Sigmoid colon (tissue), 7 donors: ENCODE measurements around the gene RSBN1L. TPM values are rescaled to one million over a fixed set of nuclear protein-coding genes. Genes with fewer than 3 reads are reported as not detected.

Source experiments
- DNase-seq: peaks from one replicate; pipeline ENCODE4 v3.0.0-alpha.2; 2019
- H3K27ac ChIP-seq, 4 donors: fragments of 200-600 bp; sonication (generic); one replicate each; pipeline ENCODE4 v1.5.1; 2016 to 2019; ENCODE audit warnings: mild to moderate bottlenecking in 1 of 4
- H3K27me3 ChIP-seq, 3 donors: fragments of 200-600 bp; sonication (generic); one replicate each; pipeline ENCODE4 v1.5.1; 2019; ENCODE audit warnings: mild to moderate bottlenecking in 1 of 3
- H3K36me3 ChIP-seq, 4 donors: fragments of 200-600 bp; sonication (generic); one replicate each; pipeline ENCODE4 v1.5.1; 2016 to 2019
- H3K4me1 ChIP-seq, 4 donors: fragments of 200-600 bp; sonication (generic); one replicate each; pipeline ENCODE4 v1.5.1; 2017 to 2019
- H3K4me3 ChIP-seq, 4 donors: fragments of 200-600 bp; sonication (generic); one replicate each; pipeline ENCODE4 v1.5.1; 2017 to 2019; ENCODE audit warnings: mild to moderate bottlenecking in 2 of 4, moderate library complexity in 1 of 4
- H3K9me3 ChIP-seq, 4 donors: fragments of 200-600 bp in 3 of 4; sonication (generic) in 3 of 4; one replicate each; pipeline versions ENCODE4 v1.5.1 to v1.6.1; 2013 to 2019
- EP300 ChIP-seq, 4 donors: sonication (generic); formaldehyde crosslinking; IDR thresholded peaks; one replicate each; pipeline ENCODE4 v1.6.1; 2017; ENCODE audit warnings: antibody characterized with exemption in 4 of 4
- POLR2A ChIP-seq, 2 donors: fragments of 450-650 bp; IDR thresholded peaks; one replicate each; pipeline ENCODE4 v1.6.1; 2016; ENCODE audit warnings: antibody characterized with exemption in 2 of 2, mild to moderate bottlenecking in 2 of 2, moderate library complexity in 2 of 2
- POLR2AphosphoS5 ChIP-seq, 4 donors: sonication (generic); formaldehyde crosslinking; IDR thresholded peaks; one replicate each; pipeline ENCODE4 v1.6.1; 2017; ENCODE audit warnings: antibody characterized with exemption in 4 of 4
- WGBS, 2 donors: extraction: QIAGEN DNeasy Blood & Tissue Kit; methylation state at CpG; one replicate each; pipeline ENCODE4 v1.1.7; 2013; 5-methylcytosine and 5-hydroxymethylcytosine counted together
- intact Hi-C: fragments of 100-400 bp; cut with DNase I; formaldehyde crosslinking; loops from one replicate; pipeline ENCODE4 v1.15.1; 2023
- polyA plus RNA-seq, 3 donors: library from polyadenylated mRNA; stranded (reverse); fragments of 200-250 nt; gene quantifications; one replicate each; pipeline ENCODE4 v1.2.3, GENCODE V29; 2013
- total RNA-seq, 4 donors: library from RNA; depleted of rRNA; stranded (reverse); fragments of >200 nt; gene quantifications; one replicate each; pipeline ENCODE4 v1.1.0, GENCODE V29; 2016
- TF ChIP-seq, protein P1 (sequence below), 4 experiments: fragments of 450-650 bp in 3 of 4; fragments of 200-600 bp in 1 of 4; IDR thresholded peaks; one replicate each; pipeline ENCODE4 v1.5.1; 2016 to 2019; ENCODE audit warnings: antibody characterized with exemption in 4 of 4, mild to moderate bottlenecking in 3 of 4, moderate library complexity in 2 of 4
- donor health status: healthy with polysubstance abuse.
- donor health status: Bipolar disorder and iron deficiency.
- donor health status: healthy.

Gene RSBN1L
- total and polyA plus RNA-seq, 7 donors = 6.0 to 50.4 (median 29.3) TPM

DNA sequence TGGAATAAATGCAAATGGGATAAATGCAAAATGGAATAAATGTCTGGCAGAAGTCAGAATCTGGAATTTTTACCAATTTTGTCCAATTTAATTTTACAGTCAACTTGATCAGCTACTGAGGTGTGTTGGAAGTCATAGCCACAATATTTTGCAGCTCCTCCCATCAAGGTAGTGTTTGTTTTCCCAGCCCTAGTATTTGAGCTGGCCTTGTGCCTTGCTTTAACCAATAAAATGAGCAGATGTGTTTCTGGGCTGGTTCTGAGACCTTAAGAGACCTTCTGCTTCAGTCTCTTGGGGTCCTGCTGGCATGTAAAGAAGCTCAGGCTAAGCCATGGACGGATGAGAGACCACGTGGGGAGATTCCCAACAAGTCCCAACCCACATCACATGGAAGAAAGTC, 42.7 kb upstream of the RSBN1L start:
- Histone ChIP-seq H3K27me3 (no peaks in the 10 kb centered on the region), H3K27ac (no peak overlapping the region), H3K4me1 (peaks cover 0 to 16% (median 9%) of the 10 kb centered on the region in 4 donors), H3K36me3 (peaks cover 0 to 11% (median 0%) of the 10 kb centered on the region in 4 donors), H3K9me3 (no peaks in the 10 kb centered on the region), H3K4me3 (no peak overlapping the region)
- intact Hi-C loops = loop anchor here (2.0 to 10.0 kb wide), 2 partner anchors 105 to 361 kb away; no protein-coding TSS in a partner anchor
- no peak for TF ChIP-seq POLR2AphosphoS5 (IDR thresholded peaks at IDR 0.05)
- TF ChIP-seq EP300 (IDR thresholded peaks at IDR 0.05) = no peak
- TF ChIP-seq POLR2A (IDR thresholded peaks at IDR 0.05) = no peak
- TF ChIP-seq, protein P1, sequence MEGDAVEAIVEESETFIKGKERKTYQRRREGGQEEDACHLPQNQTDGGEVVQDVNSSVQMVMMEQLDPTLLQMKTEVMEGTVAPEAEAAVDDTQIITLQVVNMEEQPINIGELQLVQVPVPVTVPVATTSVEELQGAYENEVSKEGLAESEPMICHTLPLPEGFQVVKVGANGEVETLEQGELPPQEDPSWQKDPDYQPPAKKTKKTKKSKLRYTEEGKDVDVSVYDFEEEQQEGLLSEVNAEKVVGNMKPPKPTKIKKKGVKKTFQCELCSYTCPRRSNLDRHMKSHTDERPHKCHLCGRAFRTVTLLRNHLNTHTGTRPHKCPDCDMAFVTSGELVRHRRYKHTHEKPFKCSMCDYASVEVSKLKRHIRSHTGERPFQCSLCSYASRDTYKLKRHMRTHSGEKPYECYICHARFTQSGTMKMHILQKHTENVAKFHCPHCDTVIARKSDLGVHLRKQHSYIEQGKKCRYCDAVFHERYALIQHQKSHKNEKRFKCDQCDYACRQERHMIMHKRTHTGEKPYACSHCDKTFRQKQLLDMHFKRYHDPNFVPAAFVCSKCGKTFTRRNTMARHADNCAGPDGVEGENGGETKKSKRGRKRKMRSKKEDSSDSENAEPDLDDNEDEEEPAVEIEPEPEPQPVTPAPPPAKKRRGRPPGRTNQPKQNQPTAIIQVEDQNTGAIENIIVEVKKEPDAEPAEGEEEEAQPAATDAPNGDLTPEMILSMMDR (IDR thresholded peaks at IDR 0.05) = no peak
- WGBS, 2 donors = 15 to 60% methylated on average over 2 of the region's 2 CpGs
- DNase-seq = no peak

DNA sequence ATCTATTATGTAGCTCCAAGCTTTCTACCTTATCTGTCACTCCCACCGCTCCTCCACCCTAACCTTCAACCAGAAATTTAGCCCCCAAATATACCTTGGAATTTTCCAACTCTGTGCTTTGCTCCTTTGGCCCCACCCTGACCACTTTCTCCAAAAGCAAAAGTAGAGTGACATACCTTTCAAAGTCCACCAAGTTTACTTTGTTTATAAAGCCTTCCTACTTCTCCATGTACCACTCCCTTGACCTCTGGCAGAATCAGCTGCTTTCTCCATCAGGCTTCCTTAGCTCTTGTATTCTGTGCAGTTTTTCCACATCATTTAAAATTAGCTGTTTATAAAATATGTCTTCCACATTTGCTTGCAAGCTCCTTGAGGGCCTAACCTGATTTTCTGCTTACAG, 40.9 kb upstream of the RSBN1L start:
- no peak for TF ChIP-seq POLR2A (IDR thresholded peaks at IDR 0.05)
- TF ChIP-seq, protein P1 (IDR thresholded peaks at IDR 0.05) = no peak
- intact Hi-C loops = loop anchor here (5.0 to 10.0 kb wide), 2 partner anchors 42 to 359 kb away; partner anchors contain the start of gene RSBN1L
- Histone ChIP-seq H3K27me3 (no peaks in the 10 kb centered on the region), H3K4me3 (no peak overlapping the region), H3K36me3 (peaks cover 0 to 15% (median 0%) of the 10 kb centered on the region in 4 donors), H3K9me3 (no peaks in the 10 kb centered on the region), H3K4me1 (peaks cover 0 to 16% (median 7%) of the 10 kb centered on the region in 4 donors), H3K27ac (peak overlapping the region in 2 of 4 donors; percentile 5 to 32)
- DNase-seq = no peak
- WGBS, 2 donors = 32 to 83% methylated on average over 1 of the region's 1 CpG

DNA sequence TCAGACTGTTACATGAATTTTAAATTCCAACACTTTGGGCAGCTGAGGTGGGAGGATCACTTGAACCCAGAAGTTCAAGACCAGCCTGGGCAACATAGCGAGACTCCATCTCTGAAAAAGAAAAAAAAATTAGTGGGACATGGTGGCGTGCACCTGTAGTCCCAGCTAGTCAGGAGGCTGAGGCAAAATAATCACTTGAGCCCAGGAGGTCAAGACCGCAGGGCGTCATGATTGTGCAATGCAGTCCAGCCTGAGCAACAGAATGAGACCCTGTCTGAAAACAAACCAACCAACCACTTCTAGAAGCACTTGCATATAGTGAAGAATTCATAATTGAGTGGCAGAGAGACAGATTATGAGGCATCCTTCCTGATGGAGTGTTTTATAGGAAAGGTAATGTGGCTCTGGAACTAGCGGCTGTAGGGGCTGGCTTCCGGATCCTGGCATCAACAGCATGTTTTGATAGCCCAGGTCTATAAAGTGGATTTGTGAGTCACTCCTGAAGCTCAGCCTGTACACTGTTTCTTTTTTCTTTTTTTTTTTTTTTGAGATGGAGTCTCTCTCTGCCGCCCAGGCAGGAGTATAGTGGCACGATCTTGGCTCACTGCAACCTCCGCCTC, 40.3 kb upstream of the RSBN1L start:
- WGBS, 2 donors = 33 to 74% methylated on average over 9 of the region's 9 CpGs
- no peak for DNase-seq
- intact Hi-C loops = loop anchor here (5.0 to 10.0 kb wide), 2 partner anchors 41 to 359 kb away; partner anchors contain the start of gene RSBN1L
- no peaks in the 10 kb centered on the region for H3K27me3 ChIP-seq
- no peaks in the 10 kb centered on the region for H3K9me3 ChIP-seq
- H3K27ac ChIP-seq = peak overlapping the region in 3 of 4 donors; percentile 22 to 32 (median 31)
- peaks cover 0 to 16% (median 7%) of the 10 kb centered on the region in 4 donors for H3K4me1 ChIP-seq
- TF ChIP-seq POLR2A (IDR thresholded peaks at IDR 0.05) (no peak), POLR2AphosphoS5 (IDR thresholded peaks at IDR 0.05) (peak in 1 of 4 donors; percentile 27)
- H3K36me3 ChIP-seq = peaks cover 0 to 19% (median 0%) of the 10 kb centered on the region in 4 donors
- H3K4me3 ChIP-seq = no peak overlapping the region

DNA sequence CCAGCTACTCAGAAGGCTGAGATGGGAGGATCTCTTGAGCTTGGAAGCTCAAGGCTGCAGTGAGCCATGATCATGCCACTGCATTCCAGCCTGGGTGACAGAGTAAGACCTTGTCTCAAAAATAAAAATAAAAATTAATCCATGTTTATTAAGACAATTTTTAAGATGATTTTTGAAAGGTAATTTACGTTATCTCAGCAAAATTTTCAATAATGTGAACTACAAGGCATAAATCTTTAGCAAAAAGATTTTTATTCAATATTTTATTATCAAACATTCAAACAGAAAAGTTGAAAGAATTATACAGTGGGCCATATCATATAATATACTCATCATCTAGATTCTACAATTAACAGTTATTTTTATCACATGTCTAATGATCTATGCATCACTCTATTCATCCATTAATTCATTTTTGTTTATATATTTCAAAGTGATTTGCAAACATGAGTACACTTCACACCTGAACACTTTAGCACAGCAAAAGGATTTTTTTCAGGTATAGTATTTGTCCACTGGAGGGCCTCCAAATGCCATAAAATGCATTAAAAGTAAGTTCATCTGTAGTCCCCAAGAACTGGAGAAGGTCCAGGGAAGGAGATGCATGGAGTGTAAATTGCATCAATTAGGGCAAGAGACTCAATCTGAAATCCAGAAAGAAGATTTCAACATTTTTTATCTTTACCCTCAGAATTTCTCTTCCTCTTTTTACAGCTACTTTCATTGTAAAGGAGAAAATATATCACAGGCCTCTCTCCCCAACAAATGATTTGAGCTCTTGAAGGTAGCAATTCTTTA, 38.6 kb upstream of the RSBN1L start:
- peaks cover 0 to 19% (median 0%) of the 10 kb centered on the region in 4 donors for H3K36me3 ChIP-seq
- intact Hi-C loops = loop anchor here (5.0 to 10.0 kb wide), 2 partner anchors 40 to 357 kb away; partner anchors contain the start of gene RSBN1L
- 61 to 88% methylated on average over 1 of the region's 1 CpG for WGBS, 2 donors

More for the DNA sequence above, 38.6 kb upstream of the RSBN1L start:
- H3K27ac ChIP-seq = no peak overlapping the region
- TF ChIP-seq, protein P1 (IDR thresholded peaks at IDR 0.05) = peak in 3 of 4 experiments; percentile 29 to 40 (median 33)
- no peak for TF ChIP-seq POLR2A (IDR thresholded peaks at IDR 0.05)
- H3K9me3 ChIP-seq = no peaks in the 10 kb centered on the region
- peaks cover 0 to 13% (median 6%) of the 10 kb centered on the region in 4 donors for H3K4me1 ChIP-seq
- H3K27me3 ChIP-seq = no peaks in the 10 kb centered on the region
- H3K4me3 ChIP-seq = no peak overlapping the region
- no peak for DNase-seq
